Stimulated activated CD8-positive, alpha-beta memory T cell treated with anti-CD3 and anti-CD28 coated beads, Interleukin-4, amount 100 ng/mL, for 4 hours (primary cell): ENCODE results near the gene ANKRD20A1.
"Not testable (repeated sequence)": the region's sequence is repeated elsewhere in the genome, so short reads cannot be mapped to it uniquely, and the experiment has no call there.

Source experiments
- DNase-seq, 2 donors: peaks; one replicate each; pipeline ENCODE4 v3.0.0-alpha.2; 2020; ENCODE audit warnings: low read depth in 2 of 2, low spot score in 1 of 2

ANKRD20A1 gene

GRCh38 chr9:67858871-67859270 lies at the start of gene ANKRD20A1:
Gene ANKRD20A1, plus strand, starts transcription at chr9:67858931. Its CDS starts 496 bp downstream, at chr9:67859427.
- DNase-seq = not testable (repeated sequence)

- not testable (repeated sequence) for DNase-seq
Observed at GRCh38 chr9:67832088-67832487, 26.6 kb upstream of the ANKRD20A1 start.
